NCI-H2171 treated with DMSO at 0.1 percent for 48 hours (cell line): ENCODE measurements around the gene IFI6.
A peak's percentile ranks its signal among the peaks of the same experiment; 100 is the strongest.
"Not testable (repeated sequence)": the region's sequence is repeated elsewhere in the genome, so short reads cannot be mapped to it uniquely, and the experiment has no call there.

ENCODE experiments used
- DNase-seq: peaks from one replicate; lab custom pipeline; 2025; lab: John Stamatoyannopoulos, UW

Gene IFI6

GRCh38 chr1:27671964-27672749, at the start of gene IFI6:
Gene IFI6 (minus strand): TSS chr1:27672192. CDS start chr1:27669314, 2,878 bp downstream.
- DNase-seq, result peak; percentile 96

- DNase-seq, result no peak
These were observed 47.6 kb upstream of the IFI6 start for GRCh38 chr1:27719286-27720251.

GRCh38 chr1:27716262-27716895, 44.4 kb upstream of the IFI6 start:
- no peak for DNase-seq

GRCh38 chr1:27713869-27714513, 42.0 kb upstream of the IFI6 start:
- no peak for DNase-seq

- DNase-seq, result no peak
These were observed 41.2 kb upstream of the IFI6 start for GRCh38 chr1:27713139-27713725.

- DNase-seq, result no peak
These were observed 38.6 kb upstream of the IFI6 start for GRCh38 chr1:27710574-27710973.

GRCh38 chr1:27705545-27705944, 33.6 kb upstream of the IFI6 start:
- no peak for DNase-seq

GRCh38 chr1:27704958-27705357, 33.0 kb upstream of the IFI6 start:
- no peak for DNase-seq

- not testable (repeated sequence) for DNase-seq
These were observed 24.8 kb upstream of the IFI6 start for GRCh38 chr1:27696835-27697234.

- DNase-seq, result no peak
These were observed 18.2 kb upstream of the IFI6 start for GRCh38 chr1:27690183-27690582.

- no peak for DNase-seq
These were observed 17.6 kb upstream of the IFI6 start for GRCh38 chr1:27689423-27690173.

- DNase-seq, result no peak
These were observed 15.9 kb upstream of the IFI6 start for GRCh38 chr1:27687906-27688305.

- DNase-seq, result peak; percentile 74
These were observed 14.4 kb upstream of the IFI6 start for GRCh38 chr1:27686223-27686990.

- no peak for DNase-seq
These were observed 12.2 kb upstream of the IFI6 start for GRCh38 chr1:27684176-27684575.

GRCh38 chr1:27682351-27682944, 10.5 kb upstream of the IFI6 start:
- DNase-seq, result no peak

- not testable (repeated sequence) for DNase-seq
These were observed 9.6 kb upstream of the IFI6 start for GRCh38 chr1:27681580-27681979.

GRCh38 chr1:27680225-27680791, 8.3 kb upstream of the IFI6 start:
- not testable (repeated sequence) for DNase-seq

- DNase-seq, result no peak
These were observed 6.8 kb upstream of the IFI6 start for GRCh38 chr1:27678747-27679146.

GRCh38 chr1:27676410-27676809, 4.4 kb upstream of the IFI6 start:
- DNase-seq, result no peak
